Breast epithelium (tissue), 4 donors: ENCODE results near the gene LRRFIP2. TPM values are rescaled to one million over a fixed set of nuclear protein-coding genes. Genes with fewer than 3 reads are reported as not detected.

Experiments
- DNase-seq, 2 donors: peaks; one replicate each; pipeline ENCODE4 v3.0.0-alpha.2; 2019; ENCODE audit warnings: low spot score in 2 of 2
- H3K27ac ChIP-seq, 2 donors: fragments of 200-600 bp; sonication (generic) in 1 of 2; one replicate each; pipeline ENCODE4 v1.5.1; 2016 to 2019; ENCODE audit warnings: mild to moderate bottlenecking in 1 of 2
- H3K27me3 ChIP-seq, 2 donors: fragments of 200-600 bp; sonication (generic) in 1 of 2; one replicate each; pipeline versions ENCODE4 v1.5.1 to v1.6.0; 2017 to 2019; ENCODE audit warnings: control low read depth in 1 of 2, mild to moderate bottlenecking in 1 of 2
- H3K36me3 ChIP-seq: fragments of 200-600 bp; one replicate; pipeline ENCODE4 v1.5.1; 2019
- H3K4me1 ChIP-seq, 2 donors: fragments of 200-600 bp; sonication (generic); one replicate each; pipeline ENCODE4 v1.5.1; 2016 to 2019; ENCODE audit warnings: control low read depth in 1 of 2
- H3K4me3 ChIP-seq, 3 donors: fragments of 200-600 bp; sonication (generic); 1 replicate in 2 of 3; 2 replicates in 1 of 3; pipeline ENCODE4 v1.5.1; 2016 to 2019; ENCODE audit warnings: mild to moderate bottlenecking in 3 of 3, moderate library complexity in 2 of 3
- H3K9me3 ChIP-seq, 2 donors: fragments of 200-600 bp; sonication (generic) in 1 of 2; one replicate each; pipeline ENCODE4 v1.5.1; 2016 to 2019; ENCODE audit warnings: control low read depth in 1 of 2
- POLR2A ChIP-seq: fragments of 450-650 bp; IDR thresholded peaks from one replicate; pipeline ENCODE4 v1.6.1; 2016; ENCODE audit warnings: antibody characterized with exemption, mild to moderate bottlenecking, moderate library complexity
- POLR2AphosphoS5 ChIP-seq, 3 donors: sonication (generic); formaldehyde crosslinking; IDR thresholded peaks; one replicate each; pipeline ENCODE4 v1.6.1; 2017; ENCODE audit warnings: antibody characterized with exemption in 3 of 3
- intact Hi-C: fragments of 100-400 bp; cut with DNase I; formaldehyde crosslinking; loops from one replicate; pipeline ENCODE4 v1.15.1; 2023; ENCODE audit warnings: low total_unique reads
- total RNA-seq, 3 donors: library from RNA; depleted of rRNA; stranded (reverse); fragments of >200 nt; gene quantifications; one replicate each; pipeline ENCODE4 v1.1.0, GENCODE V29; 2016
- TF ChIP-seq, protein P1 (sequence below), 3 donors: fragments of 450-650 bp; IDR thresholded peaks; one replicate each; pipeline ENCODE4 v1.5.1; 2016 to 2017; ENCODE audit warnings: antibody characterized with exemption in 3 of 3, mild to moderate bottlenecking in 3 of 3, moderate library complexity in 3 of 3

LRRFIP2 gene
- total RNA-seq, 3 donors from 2014 or later, result 50.2 to 65.9 (median 65.9) TPM

DNA sequence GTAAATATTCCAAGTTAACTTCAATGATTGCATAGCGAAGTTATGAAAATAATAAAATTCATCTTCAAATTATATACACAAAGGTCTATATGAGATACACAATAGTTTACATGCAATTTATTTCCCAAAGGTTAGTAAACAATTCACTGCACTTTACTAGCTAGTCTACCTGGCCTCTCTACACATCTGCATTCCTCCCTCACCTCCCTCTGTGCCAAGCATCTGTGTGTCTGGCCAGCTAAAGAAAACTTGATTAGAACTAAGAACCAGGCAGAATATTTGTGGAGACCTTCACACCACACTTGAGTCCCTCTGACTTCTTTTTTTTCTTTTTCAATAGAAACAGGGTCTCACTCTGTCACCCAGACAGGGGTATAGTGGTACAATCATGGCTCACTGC lies 61.4 kb downstream of the LRRFIP2 start:
- Histone ChIP-seq H3K4me1 (no peaks in the 10 kb centered on the region), H3K27me3 (no peaks in the 10 kb centered on the region), H3K27ac (no peak overlapping the region), H3K4me3 (no peak overlapping the region), H3K36me3 (no peaks in the 10 kb centered on the region), H3K9me3 (no peaks in the 10 kb centered on the region)
- intact Hi-C loops, result no loop called here
- DNase-seq, result no peak
- TF ChIP-seq POLR2AphosphoS5 (IDR thresholded peaks at IDR 0.05) (no peak), POLR2A (no peak)
- TF ChIP-seq, protein P1, sequence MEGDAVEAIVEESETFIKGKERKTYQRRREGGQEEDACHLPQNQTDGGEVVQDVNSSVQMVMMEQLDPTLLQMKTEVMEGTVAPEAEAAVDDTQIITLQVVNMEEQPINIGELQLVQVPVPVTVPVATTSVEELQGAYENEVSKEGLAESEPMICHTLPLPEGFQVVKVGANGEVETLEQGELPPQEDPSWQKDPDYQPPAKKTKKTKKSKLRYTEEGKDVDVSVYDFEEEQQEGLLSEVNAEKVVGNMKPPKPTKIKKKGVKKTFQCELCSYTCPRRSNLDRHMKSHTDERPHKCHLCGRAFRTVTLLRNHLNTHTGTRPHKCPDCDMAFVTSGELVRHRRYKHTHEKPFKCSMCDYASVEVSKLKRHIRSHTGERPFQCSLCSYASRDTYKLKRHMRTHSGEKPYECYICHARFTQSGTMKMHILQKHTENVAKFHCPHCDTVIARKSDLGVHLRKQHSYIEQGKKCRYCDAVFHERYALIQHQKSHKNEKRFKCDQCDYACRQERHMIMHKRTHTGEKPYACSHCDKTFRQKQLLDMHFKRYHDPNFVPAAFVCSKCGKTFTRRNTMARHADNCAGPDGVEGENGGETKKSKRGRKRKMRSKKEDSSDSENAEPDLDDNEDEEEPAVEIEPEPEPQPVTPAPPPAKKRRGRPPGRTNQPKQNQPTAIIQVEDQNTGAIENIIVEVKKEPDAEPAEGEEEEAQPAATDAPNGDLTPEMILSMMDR (IDR thresholded peaks at IDR 0.05), result no peak

DNA sequence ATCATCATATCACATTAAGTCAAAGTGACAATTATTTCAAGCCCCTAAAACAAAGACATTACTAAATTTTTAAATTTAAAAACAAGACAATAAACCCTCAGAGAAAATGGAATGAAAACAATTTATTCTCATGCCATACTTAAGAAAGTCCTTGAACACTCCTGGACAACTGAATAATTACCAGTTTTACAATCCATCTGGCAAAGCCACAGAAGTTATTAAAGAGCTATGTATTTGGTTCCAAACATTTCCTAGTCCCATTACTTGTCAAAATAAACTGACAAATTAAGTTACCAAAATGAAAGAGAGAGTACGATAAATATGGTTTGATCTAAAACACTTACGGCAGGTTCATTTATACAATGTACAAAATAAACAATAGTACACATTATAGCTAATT lies 63.2 kb downstream of the LRRFIP2 start:
- H3K27me3 ChIP-seq, result no peaks in the 10 kb centered on the region
- H3K27ac ChIP-seq, result no peak overlapping the region
- H3K36me3 ChIP-seq, result no peaks in the 10 kb centered on the region
- DNase-seq, result no peak
- no peaks in the 10 kb centered on the region for H3K9me3 ChIP-seq
- no peaks in the 10 kb centered on the region for H3K4me1 ChIP-seq
- intact Hi-C loops, result no loop called here
- TF ChIP-seq, protein P1 (IDR thresholded peaks at IDR 0.05), result no peak
- TF ChIP-seq POLR2A (no peak), POLR2AphosphoS5 (IDR thresholded peaks at IDR 0.05) (no peak)
- no peak overlapping the region for H3K4me3 ChIP-seq

DNA sequence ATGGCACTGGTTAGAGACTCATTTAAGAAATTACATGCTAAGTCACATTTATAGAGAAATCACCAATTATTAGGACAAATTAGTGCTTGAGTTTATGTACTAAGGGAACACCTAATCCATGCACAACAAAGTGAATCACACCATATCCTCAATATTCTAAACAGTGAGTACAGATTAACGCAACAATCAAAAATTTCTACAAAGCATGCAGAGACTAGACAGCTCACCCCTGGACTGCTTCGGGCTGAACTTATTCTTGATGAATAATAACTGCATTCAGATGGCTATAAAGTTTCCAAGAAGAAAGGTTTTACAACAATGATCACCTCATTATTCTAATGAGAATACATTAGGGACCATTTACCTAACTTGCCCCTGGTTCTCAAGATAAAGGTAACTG lies 66.5 kb downstream of the LRRFIP2 start:
- H3K27ac ChIP-seq, result no peak overlapping the region
- H3K4me1 ChIP-seq, result no peaks in the 10 kb centered on the region
- intact Hi-C loops, result no loop called here

DNA sequence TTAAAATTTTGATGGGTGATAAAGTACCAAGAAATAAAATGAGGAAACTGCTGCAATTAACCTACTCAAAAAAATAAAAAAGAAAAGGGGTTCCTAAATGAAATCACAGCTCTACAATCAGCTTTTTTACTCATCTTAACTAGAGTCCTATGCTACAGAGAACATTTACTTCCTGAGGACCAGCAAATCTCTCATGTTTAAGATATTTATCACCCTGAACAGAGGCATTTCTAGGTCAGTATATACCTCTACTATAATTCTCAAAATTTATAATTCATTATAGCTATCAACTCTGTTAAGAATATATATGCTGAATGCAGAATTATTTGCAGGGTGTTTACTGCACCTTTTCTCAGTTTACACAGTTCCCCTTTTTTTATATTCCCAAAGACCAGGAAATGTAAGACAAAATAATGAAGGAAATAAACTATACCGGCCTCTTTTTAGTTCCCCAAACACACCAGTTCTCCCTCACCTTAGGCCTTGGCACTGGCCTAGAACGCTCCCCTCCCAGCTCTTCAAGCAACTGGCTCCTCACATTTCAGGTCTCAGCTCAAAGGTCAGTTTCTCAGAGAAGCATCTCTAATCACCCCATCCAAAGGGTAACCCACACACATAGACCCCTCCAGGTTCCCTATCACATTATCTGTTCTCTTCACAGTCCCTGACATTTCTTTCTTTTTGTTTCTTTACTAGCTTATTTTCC lies 71.1 kb downstream of the LRRFIP2 start:
- Histone ChIP-seq H3K9me3 (no peaks in the 10 kb centered on the region), H3K4me3 (no peak overlapping the region), H3K27ac (no peak overlapping the region), H3K36me3 (no peaks in the 10 kb centered on the region), H3K27me3 (no peaks in the 10 kb centered on the region), H3K4me1 (no peaks in the 10 kb centered on the region)
- intact Hi-C loops, result no loop called here
- DNase-seq, result no peak
- TF ChIP-seq POLR2AphosphoS5 (IDR thresholded peaks at IDR 0.05), result no peak
- no peak for TF ChIP-seq POLR2A
- TF ChIP-seq, protein P1 (IDR thresholded peaks at IDR 0.05), result no peak

More for the DNA sequence above, 66.5 kb downstream of the LRRFIP2 start:
- H3K9me3 ChIP-seq, result no peaks in the 10 kb centered on the region
- H3K4me3 ChIP-seq, result no peak overlapping the region
- no peak for DNase-seq
- TF ChIP-seq POLR2AphosphoS5 (IDR thresholded peaks at IDR 0.05) (no peak), POLR2A (no peak)
- no peaks in the 10 kb centered on the region for H3K36me3 ChIP-seq
- H3K27me3 ChIP-seq, result no peaks in the 10 kb centered on the region

DNA sequence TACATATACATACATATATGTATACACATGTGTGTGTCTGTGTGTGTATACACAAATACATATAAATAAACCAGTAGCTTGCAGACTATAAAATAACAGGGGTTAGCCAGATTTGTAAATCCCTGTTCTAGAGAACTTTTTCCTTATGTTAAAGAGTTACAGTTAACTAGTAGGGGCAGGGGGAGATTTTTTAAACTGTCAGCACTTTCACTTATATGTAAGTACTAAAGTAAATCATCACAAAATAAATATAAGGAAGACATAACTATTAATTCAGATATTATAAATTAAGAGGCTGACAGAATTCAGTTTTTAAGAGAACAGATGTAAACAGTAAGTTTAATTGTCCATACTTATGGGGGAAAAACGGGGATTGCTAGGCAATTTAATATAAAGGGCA lies 74.0 kb downstream of the LRRFIP2 start:
- H3K27ac ChIP-seq, result no peak overlapping the region
- no peak for DNase-seq
- no peaks in the 10 kb centered on the region for H3K4me1 ChIP-seq
- TF ChIP-seq POLR2A, result no peak
- TF ChIP-seq, protein P1 (IDR thresholded peaks at IDR 0.05), result no peak
- TF ChIP-seq POLR2AphosphoS5 (IDR thresholded peaks at IDR 0.05), result no peak
- H3K4me3 ChIP-seq, result no peak overlapping the region
- H3K9me3 ChIP-seq, result no peaks in the 10 kb centered on the region
- intact Hi-C loops, result no loop called here
- no peaks in the 10 kb centered on the region for H3K36me3 ChIP-seq
- no peaks in the 10 kb centered on the region for H3K27me3 ChIP-seq
